Colon (tissue), 2 donors: ENCODE data around the gene RBM10.

Source experiments
- FAIRE-seq: peaks from 2 replicates; lab custom pipeline; 2012; peaks lifted over from hg19 to GRCh38; lab: Jason Lieb, UNC
- donor health status: control.
- donor health status: control.

The RBM10 gene

GRCh38 chrX:47175588-47175980 is 30.6 kb downstream of the RBM10 start:
- FAIRE-seq, result no peak

GRCh38 chrX:47176101-47176740 is 31.2 kb downstream of the RBM10 start:
- FAIRE-seq, result no peak

- no peak for FAIRE-seq
Observed at GRCh38 chrX:47177079-47177478, 32.1 kb downstream of the RBM10 start.

GRCh38 chrX:47178337-47178736 is 33.3 kb downstream of the RBM10 start:
- no peak for FAIRE-seq

GRCh38 chrX:47179221-47179927 is 34.4 kb downstream of the RBM10 start:
- FAIRE-seq, result no peak

GRCh38 chrX:47179928-47180255 is 34.9 kb downstream of the RBM10 start:
- FAIRE-seq, result no peak

- FAIRE-seq, result no peak
Observed at GRCh38 chrX:47180346-47180745, 35.3 kb downstream of the RBM10 start.

GRCh38 chrX:47181301-47181700 is 36.3 kb downstream of the RBM10 start:
- no peak for FAIRE-seq

- no peak for FAIRE-seq
Observed at GRCh38 chrX:47182106-47182700, 37.2 kb downstream of the RBM10 start.

GRCh38 chrX:47184486-47184885 is 39.5 kb downstream of the RBM10 start:
- no peak for FAIRE-seq

- FAIRE-seq, result no peak
Observed at GRCh38 chrX:47185241-47185640, 40.2 kb downstream of the RBM10 start.

- FAIRE-seq, result no peak
Observed at GRCh38 chrX:47186096-47186740, 41.2 kb downstream of the RBM10 start.

GRCh38 chrX:47187106-47187677 is 42.2 kb downstream of the RBM10 start:
- FAIRE-seq, result no peak

GRCh38 chrX:47189906-47190305 is 44.9 kb downstream of the RBM10 start:
- no peak for FAIRE-seq

GRCh38 chrX:47190445-47191269 is 45.6 kb downstream of the RBM10 start:
- no peak for FAIRE-seq

- no peak for FAIRE-seq
Observed at GRCh38 chrX:47191331-47191730, 46.3 kb downstream of the RBM10 start.

- FAIRE-seq, result no peak
Observed at GRCh38 chrX:47191806-47192401, 46.9 kb downstream of the RBM10 start.

GRCh38 chrX:47193475-47194193 is 48.6 kb downstream of the RBM10 start, which contains the start of gene UBA1:
UBA1 (plus strand) TSS chrX:47193829; CDS start chrX:47198803, 4,974 bp downstream.
- FAIRE-seq, result peak; percentile 97

- FAIRE-seq, result no peak
Observed at GRCh38 chrX:47194194-47194787, 49.3 kb downstream of the RBM10 start.

- no peak for FAIRE-seq
Observed at GRCh38 chrX:47196098-47196497, 51.1 kb downstream of the RBM10 start.
